Suprapubic skin (tissue), 4 donors: ENCODE results near the gene SLC25A22.

Source experiments
- CTCF ChIP-seq, 2 donors: fragments of 200-600 bp in 1 of 2; fragments of 450-650 bp in 1 of 2; sonication (generic) in 1 of 2; IDR thresholded peaks; one replicate each; pipeline ENCODE4 v1.5.1; 2016 to 2019; ENCODE audit warnings: antibody characterized with exemption in 2 of 2, mild to moderate bottlenecking in 1 of 2, moderate library complexity in 1 of 2
- POLR2A ChIP-seq, 2 donors: fragments of 450-650 bp; IDR thresholded peaks; one replicate each; pipeline ENCODE4 v1.6.1; 2017; ENCODE audit warnings: antibody characterized with exemption in 2 of 2, mild to moderate bottlenecking in 2 of 2, moderate library complexity in 2 of 2
- POLR2AphosphoS5 ChIP-seq, 3 donors: sonication (generic); formaldehyde crosslinking; IDR thresholded peaks; one replicate each; pipeline ENCODE4 v1.6.1; 2017; ENCODE audit warnings: antibody characterized with exemption in 3 of 3

- TF ChIP-seq CTCF (IDR thresholded peaks at IDR 0.05) (peak; percentile 26 to 67), POLR2A (IDR thresholded peaks at IDR 0.05) (no peak), POLR2AphosphoS5 (IDR thresholded peaks at IDR 0.05) (no peak)
Observed at GRCh38 chr11:765025-765801, 32.9 kb downstream of the SLC25A22 start.
